OCI-LY3 (cell line): ENCODE data around the gene CST5.

Experiments used
- CTCF ChIP-seq: fragments of 200-600, 300-600 bp; sonication (generic); IDR thresholded peaks from 2 replicates; pipeline ENCODE4 v1.5.1; 2014; ENCODE audit warnings: antibody characterized with exemption, low read length, low read depth
- EZH2phosphoT487 ChIP-seq: fragments of 200-600 bp; shearing (Covaris generic); IDR thresholded peaks from 2 replicates; pipeline ENCODE4 v1.6.1; 2018; ENCODE audit warnings: antibody characterized with exemption, mixed run types, low read depth

DNA sequence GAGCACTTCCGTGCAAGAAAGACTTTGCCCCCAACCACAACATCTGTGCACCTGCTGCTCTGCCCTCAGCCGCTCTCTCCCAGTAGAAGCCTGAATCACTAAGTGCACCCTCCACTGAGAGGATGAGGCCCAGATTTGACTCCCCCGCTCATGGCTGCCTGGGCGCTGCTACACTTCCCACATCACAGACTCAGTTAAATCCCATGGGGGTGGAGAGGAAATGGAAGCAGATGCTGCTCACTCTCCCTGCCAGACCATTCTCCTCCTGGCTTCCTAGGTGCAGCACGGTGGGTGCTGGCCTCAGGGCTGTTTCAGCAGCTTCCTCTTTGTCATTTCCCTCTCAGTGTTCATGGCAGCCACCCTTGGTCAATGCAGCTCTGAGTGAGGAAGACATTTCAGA lies 4.8 kb downstream of the CST5 start:
- no peak for TF ChIP-seq CTCF
- TF ChIP-seq EZH2phosphoT487: no peak
